NCI-H128 (cell line): Measurements from ENCODE around the gene CSNK1G2.
"Not testable (repeated sequence)": the region's sequence is repeated elsewhere in the genome, so short reads cannot be mapped to it uniquely, and the experiment has no call there.

Experiments
- DNase-seq: peaks from one replicate; lab custom pipeline; 2025; ENCODE audit not compliant: unreplicated experiment; lab: John Stamatoyannopoulos, UW

CSNK1G2 gene

DNA sequence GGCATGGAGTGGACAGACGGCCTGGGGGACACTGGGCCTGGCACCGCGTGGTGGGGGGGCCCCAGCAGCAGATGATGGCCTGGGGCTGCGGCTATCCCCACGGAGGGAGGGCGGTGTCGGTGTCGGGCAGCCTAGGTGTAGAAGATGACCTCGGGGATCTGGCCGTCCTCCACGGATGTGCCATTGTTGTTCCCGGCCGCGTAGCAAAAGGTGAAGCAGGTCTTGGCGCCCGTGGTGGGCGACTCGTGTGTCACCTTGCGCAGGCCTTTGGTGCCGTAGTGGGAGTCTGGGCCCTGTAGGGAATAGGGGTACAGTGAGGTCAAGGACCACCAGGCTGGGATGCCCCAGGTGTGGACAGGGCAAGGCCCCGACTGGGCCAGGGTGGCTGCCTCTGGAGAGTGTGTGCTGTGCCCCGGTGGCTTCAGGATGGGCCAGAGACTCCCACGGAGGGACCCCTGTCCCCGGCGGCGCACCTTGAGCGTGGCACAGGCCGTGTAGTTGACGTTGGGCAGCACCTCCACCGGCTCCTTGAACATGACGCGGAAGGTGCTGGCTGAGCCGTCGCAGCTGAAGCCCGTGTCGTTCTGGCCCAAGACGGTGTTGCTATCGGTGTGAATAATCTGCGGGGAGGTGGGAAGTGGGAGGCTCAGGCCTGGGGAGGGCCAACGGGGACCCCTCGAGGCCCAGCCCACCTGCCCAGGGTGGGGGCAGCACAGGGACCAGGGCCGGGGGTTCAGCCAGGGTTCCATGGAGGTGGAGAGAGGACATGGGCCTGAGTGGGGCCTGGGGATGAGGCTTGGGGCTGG is 45.6 kb downstream of the CSNK1G2 start:
- no peak for DNase-seq

DNA sequence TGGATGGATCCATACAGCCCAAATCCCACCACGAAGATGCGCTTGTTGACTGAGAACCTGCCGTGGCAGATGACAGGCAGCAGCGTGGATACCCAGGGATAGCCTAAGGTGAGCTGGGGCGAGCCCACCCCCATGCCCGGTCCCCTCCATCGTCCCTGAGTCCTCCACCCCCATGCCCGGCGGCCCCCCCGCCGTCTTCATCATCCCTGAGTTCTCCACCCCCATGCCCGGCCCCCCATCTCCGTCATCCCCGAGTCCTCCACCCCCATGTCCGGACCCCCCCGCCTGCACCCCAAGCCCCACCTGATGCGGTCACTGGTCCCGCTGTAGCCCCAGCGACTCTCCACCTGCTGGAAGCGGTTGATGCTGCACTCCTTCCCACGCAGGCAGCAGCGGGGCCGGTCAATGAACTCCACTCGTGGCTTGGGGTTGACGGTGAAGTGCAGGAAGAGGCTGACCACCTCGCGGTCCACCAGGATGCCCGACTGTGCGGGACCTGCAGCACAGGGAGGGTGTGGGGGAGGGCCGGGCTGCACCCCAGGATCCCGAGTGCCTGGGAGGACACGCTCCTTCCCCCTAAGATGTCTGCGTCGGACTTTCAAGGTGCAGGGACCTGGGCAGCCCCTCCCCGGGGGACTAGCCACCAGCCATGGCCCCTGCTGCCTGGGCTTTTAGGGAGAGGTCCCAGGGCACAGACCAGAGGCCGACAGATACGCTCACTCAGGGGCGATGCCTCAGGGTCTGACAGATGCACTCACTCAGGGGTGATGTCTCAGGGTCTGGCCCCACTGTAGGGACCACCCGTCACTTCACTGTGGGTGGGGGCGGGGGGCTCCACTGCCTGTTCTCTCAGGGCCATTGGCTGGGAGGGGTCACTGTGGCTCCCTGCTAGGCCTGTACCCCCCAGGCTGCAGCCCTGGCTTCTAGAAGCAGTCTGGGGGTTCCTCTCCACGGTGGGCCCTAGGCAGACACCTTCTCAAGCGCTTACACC is 46.5 kb downstream of the CSNK1G2 start:
- DNase-seq: no peak

GRCh38 chr19:1988464-1988863 is 47.5 kb downstream of the CSNK1G2 start:
- DNase-seq: not testable (repeated sequence)

- DNase-seq: no peak
These were observed 48.7 kb downstream of the CSNK1G2 start for GRCh38 chr19:1989513-1990229.

DNA sequence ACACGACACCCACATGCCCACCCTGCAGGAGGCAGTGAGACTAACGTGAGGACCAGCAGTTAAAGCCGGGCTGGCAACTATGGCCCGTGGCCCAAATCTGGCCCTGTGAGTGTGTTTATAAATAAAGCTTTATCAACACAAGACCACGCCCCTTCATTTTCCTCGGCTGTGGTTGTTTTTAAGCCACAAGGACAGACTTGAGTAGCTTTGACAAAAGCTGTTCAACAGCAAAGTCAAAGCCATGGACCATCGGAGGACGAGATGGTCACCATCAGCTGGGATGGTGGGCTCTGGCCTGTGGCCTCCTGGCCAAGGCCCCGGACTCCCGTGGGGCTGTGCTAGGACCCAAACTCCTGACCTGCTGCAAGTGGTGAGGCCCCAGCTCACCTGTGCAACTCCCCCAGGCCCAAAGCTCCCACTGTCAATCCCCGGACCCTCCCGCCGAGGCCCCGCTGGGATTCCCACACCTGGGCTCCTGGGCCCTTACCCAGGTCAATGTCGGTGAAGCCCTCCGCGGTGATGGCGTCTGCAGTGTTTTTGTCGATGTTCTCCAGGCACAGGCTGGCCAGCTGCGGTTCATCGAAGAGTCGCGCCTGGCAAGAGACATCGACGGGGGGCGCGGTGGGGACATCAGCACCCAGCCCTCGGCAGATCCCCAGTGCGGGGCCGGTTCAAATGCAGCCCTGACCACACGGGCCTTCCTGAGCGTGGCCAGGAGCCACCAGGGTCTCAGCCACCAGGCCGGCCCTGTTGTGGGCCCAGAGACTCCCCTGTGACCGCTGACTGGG is 49.5 kb downstream of the CSNK1G2 start:
- DNase-seq: no peak

- no peak for DNase-seq
These were observed 50.3 kb downstream of the CSNK1G2 start for GRCh38 chr19:1991018-1991913.

GRCh38 chr19:1992759-1993260 is 51.8 kb downstream of the CSNK1G2 start:
- no peak for DNase-seq

- no peak for DNase-seq
These were observed 56.6 kb downstream of the CSNK1G2 start for GRCh38 chr19:1997353-1998233.

- DNase-seq: no peak
These were observed 58.0 kb downstream of the CSNK1G2 start for GRCh38 chr19:1998712-1999708.

GRCh38 chr19:1999856-2000515 is 59.0 kb downstream of the CSNK1G2 start:
- DNase-seq: no peak

- DNase-seq: no peak
These were observed 62.9 kb downstream of the CSNK1G2 start for GRCh38 chr19:2003874-2004273.

DNA sequence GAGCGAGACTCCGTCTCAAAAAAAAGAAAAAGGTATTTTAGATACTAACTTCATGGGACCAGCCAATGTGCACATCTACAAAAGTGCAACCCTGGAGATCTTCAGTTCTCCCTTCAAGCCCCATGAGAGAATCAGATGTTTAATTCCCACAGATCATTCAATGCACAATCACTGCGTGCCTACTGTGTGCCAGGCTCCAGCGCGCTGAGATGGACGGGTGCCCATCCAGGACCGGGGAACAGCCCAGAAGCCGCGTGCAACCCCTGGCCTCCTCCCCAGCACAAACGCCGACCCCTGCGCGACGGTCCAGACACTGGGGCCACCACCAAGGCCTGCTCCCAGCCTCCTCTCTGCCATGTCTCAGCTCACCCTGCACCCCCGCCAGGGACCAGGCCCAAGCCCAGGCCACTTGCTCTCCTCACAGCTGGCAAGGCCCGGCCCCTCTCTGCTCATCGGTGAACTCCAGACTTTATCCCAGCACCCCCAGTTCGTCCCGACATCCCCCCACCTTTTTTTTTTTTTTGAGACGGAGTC is 69.2 kb downstream of the CSNK1G2 start:
- DNase-seq: no peak

DNA sequence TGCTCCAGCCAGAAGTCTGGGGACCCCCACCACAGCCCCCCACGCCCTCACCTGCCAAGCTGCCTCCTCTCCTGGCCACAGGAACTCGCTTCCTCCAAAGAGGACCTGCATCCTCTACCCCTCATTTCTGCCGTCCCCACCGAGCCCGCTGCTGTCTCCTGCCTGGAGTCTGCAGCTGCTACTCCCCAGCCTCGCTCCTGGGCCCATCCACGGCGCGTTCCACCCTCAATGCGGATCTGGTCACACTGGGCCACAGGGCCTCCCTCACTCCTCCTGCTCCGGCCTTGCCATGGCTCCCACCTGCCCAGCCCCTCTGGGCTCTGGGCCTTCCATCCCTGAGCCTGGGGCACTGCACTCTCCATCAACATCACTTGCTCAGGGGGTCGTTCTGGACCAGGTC is 70.2 kb downstream of the CSNK1G2 start:
- DNase-seq: no peak

DNA sequence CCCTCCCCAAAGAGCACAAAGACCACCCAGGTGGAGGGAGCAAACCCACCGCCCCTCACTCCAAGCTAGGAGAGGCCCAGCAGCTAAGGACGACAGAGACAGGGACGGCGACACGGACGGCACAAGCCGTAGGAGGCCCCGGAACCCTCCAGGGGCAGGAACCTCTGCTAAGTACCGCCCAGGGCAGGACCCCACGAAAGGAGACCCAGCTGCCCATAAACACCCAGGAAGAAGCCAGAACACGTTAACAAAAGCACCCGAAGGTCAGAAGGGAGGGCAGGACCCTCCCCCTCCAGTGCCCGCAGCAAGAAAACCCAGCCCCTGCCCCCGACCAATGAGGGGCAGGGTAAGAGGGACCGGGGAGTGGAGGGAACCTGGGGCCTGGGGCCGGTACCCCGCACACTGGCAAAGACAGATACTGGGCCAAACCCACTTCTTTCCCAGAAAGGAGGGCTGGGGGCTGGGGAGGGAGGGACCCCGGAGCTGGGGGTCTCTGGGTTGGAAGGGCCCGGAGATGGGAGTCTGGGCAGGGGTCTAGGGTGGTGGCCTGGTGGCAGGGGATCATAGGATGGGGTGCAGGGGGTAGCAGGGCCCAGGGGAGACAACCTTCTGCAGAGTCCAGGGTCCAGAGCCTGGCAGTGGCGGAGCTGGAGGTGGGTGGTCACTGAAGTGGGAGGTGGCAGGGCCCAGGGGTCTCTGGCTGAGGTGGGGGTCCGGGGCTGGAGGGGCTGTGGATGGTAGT is 72.1 kb downstream of the CSNK1G2 start:
- no peak for DNase-seq

- DNase-seq: no peak
These were observed 72.7 kb downstream of the CSNK1G2 start for GRCh38 chr19:2013683-2013961.

- DNase-seq: no peak
These were observed 73.2 kb downstream of the CSNK1G2 start for GRCh38 chr19:2014131-2014571.
